HG03135 (cell line): ENCODE data around the gene COL4A3.
"Not testable (repeated sequence)": the region's sequence is repeated elsewhere in the genome, so short reads cannot be mapped to it uniquely, and the experiment has no call there.

ENCODE experiments used
- ATAC-seq: cut with Tn5 transposase; IDR thresholded peaks from one replicate; pipeline ENCODE4 v1.9.1; 2021; ENCODE audit warnings: mild to moderate bottlenecking, moderate library complexity; ENCODE audit not compliant: unreplicated experiment

The COL4A3 gene

GRCh38 chr2:227154986-227155774 lies 9.2 kb upstream of the COL4A3 start:
- ATAC-seq: no peak

DNA sequence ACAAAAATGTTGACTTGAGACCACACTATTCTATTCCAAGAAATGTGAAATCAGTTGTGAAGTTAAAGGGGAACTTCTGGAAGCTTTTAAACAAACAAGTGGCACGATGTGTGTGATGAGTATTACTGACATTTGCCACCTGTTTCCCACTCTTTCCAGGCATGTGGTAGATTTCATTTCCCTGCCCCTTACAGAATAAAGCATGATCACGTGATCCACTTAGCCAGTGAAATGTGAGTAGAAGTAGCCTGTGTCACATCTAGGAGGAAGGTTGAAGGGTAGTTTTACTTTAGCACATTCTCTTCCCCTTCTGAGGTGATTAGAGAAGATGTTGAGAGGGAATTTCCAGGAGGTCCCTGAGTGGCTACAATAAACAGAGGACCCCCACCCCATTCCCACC lies 4.3 kb upstream of the COL4A3 start:
- ATAC-seq: no peak

- ATAC-seq: no peak
These were observed 2.5 kb upstream of the COL4A3 start for GRCh38 chr2:227161947-227162346.

- ATAC-seq: peak; percentile 67
These were observed 883 bp upstream of the COL4A3 start for GRCh38 chr2:227163485-227163997.

- ATAC-seq: peak; percentile 64
These were observed 403 bp downstream of the COL4A3 start for GRCh38 chr2:227164763-227165291.

DNA sequence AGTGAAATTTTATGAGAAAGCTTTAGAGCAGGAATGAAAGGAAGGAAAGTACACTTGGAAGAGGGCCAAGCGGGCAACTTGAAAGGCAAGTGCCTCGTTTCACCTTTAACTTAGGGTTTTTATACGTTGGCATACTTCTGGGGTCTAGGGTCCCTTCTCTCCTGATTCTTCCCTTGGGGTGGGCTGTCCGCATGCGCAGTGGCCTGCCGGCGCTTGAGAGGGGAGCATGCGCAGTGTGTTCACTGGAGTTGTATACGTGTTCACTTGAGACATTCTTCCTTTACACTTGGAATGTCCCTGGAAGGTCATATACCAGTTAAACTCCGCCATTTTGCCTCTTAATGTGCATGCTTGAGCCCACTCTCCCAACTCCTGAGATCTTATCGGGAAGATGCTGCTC lies 7.4 kb downstream of the COL4A3 start:
- not testable (repeated sequence) for ATAC-seq

- no peak for ATAC-seq
These were observed 13.3 kb downstream of the COL4A3 start for GRCh38 chr2:227177592-227178336.

GRCh38 chr2:227179988-227180685 lies 15.7 kb downstream of the COL4A3 start:
- ATAC-seq: no peak

DNA sequence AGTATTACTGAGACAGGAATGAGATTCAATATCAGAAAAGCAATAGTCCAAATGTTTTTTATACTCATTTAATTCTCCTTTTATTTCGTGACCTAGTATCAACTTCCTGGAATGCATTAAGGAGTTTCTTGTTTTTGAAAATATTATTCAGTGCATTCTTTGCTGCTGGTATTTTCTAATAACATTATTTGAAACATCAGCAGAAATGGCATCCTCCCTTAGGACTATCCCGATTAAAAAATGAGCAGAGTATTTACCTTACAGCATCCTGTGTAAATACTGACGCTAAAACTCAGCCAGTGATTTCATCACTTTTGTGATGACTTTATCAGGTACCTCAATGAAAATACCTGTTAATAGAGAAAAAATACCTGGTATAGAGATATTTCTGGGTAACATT lies 16.3 kb downstream of the COL4A3 start:
- no peak for ATAC-seq

DNA sequence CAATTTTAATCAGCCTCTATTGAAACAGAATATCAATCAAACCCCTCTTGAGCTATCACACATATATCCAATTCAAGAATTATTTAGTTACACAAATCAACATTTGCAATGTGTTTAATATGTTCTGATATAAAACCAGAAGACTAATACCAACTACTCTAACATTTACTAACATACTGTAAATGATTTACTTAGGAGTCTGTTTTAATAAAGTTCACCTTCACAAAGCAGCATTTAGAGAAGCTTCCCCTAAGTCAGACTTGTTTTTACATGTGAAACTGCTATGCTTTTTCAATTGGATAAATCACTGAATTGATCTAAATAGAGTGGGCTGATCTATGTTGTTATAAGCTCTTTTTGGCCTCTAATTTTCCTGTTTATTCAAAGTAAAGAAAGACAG lies 18.3 kb downstream of the COL4A3 start:
- no peak for ATAC-seq

DNA sequence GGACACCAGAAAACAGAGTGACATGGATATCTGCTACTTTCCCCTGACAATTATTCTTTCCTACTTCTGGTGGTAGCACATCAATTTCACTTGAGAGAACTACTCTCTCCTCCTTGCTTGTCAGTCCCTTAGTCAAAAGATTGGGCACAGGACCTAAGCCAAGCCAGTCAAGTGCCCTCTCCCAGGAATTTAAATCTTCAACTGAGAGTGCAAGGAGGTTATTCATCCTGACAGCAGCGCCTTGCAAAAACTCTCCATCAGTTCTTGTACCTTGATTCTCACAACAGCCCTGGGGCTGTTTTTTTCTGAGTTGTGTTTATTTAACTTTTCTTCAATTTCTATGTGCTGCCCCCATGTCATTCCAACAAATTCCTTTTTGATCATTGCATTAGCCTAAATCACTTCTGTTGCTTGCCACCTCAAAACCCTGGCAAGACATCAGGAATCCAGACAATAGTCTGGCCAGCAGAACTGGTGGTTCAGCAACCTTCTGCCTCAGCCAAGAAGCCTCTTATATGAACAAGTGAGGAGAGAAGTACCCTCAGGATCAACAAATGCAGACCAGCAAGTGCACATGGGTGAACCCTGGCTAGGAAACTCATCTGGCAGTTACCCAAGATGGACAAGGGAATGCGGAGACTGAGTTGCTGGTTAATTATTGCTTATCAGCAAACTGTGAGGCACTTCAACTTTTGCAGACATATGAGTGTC lies 19.4 kb downstream of the COL4A3 start:
- no peak for ATAC-seq

DNA sequence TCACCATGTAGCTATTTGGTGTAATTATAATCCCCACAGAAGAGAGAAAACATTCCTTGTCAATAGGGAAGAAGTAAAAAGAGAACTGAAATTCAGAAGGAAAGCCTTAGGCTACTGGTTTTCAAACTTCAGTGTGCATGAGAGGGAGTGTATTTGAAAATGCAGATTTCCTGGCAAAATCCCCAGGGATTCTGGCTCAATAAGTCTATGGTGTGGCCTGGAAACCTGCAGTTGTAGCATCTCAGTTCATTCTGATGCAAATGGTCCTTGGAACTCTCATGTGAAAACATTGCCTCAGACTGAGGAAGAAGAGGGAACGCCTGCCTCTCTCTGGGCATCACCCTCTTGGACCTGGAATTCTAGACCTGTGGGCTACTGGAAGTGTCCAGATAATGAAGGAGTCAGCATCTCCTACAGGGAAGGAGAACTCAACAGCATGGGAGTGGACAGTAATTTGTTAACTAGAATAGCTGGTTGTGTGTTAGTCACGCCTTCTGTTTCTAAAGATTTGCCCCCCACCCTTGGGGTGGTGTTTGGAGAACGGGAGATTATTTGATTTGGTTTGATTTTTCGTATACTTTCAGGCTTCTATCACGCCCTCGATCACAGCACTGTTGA lies 21.3 kb downstream of the COL4A3 start:
- no peak for ATAC-seq

DNA sequence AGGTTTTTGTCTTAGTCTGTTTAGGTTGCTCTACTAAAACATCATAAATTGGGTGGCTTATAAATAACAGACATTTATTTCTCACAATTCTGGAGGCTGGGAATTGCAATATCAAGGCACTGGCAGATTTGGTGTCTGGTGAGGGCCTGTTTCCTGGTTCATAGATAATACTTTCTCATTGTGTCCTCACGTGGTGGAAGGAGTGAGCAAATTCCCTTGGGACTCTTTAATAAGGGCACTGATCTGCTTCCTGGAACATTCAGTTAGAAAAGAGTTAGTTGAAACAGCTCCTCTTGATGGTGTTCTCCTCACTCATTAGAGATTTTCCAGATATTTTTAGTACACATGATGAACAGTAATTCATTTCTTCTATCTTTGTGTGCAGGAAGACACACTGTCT lies 22.3 kb downstream of the COL4A3 start:
- no peak for ATAC-seq

DNA sequence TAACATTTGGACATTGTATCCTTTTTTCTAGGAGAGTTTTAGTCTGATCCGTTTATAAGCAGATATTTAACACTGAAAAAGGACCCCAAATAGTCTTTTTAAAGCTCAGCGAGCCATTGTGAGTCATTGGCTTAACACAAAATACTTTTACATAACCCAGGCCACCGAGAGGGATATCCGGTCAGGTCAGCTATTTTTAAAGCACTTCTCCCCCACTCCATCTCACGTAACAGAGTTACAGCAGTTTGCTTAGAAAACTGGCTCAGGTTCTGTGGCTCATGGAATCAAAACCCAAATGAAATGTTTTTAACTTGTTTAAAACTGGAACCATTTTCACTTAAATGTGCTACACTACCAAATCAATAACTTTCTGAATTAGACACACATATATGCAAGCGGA lies 23.9 kb downstream of the COL4A3 start:
- no peak for ATAC-seq

GRCh38 chr2:227191367-227191766 lies 26.9 kb downstream of the COL4A3 start:
- no peak for ATAC-seq

GRCh38 chr2:227192491-227192890 lies 28.1 kb downstream of the COL4A3 start:
- ATAC-seq: no peak

- ATAC-seq: no peak
These were observed 29.8 kb downstream of the COL4A3 start for GRCh38 chr2:227194219-227194618.

GRCh38 chr2:227198866-227199265 lies 34.4 kb downstream of the COL4A3 start:
- no peak for ATAC-seq

GRCh38 chr2:227201771-227202170 lies 37.3 kb downstream of the COL4A3 start:
- no peak for ATAC-seq

- ATAC-seq: no peak
These were observed 40.0 kb downstream of the COL4A3 start for GRCh38 chr2:227204452-227204851.
